ENCODE measurements around the gene VPS37B.
"Not testable (repeated sequence)": the region's sequence is repeated elsewhere in the genome, so short reads cannot be mapped to it uniquely, and the experiment has no call there.

Gene VPS37B

GRCh38 chr12:122903693-122904034 is 7.7 kb upstream of the VPS37B start:
- DNase-seq, result no peak

- DNase-seq, result no peak
Measured at GRCh38 chr12:122902854-122903692, 7.1 kb upstream of the VPS37B start.

GRCh38 chr12:122899887-122900286 is 4.0 kb upstream of the VPS37B start:
- DNase-seq, result no peak

- no peak for DNase-seq
Measured at GRCh38 chr12:122896662-122897061, 738 bp upstream of the VPS37B start.

- no peak for DNase-seq
Measured at GRCh38 chr12:122895320-122895703, 612 bp downstream of the VPS37B start.

- no peak for DNase-seq
Measured at GRCh38 chr12:122894193-122895121, 1.5 kb downstream of the VPS37B start.

GRCh38 chr12:122893208-122894153 is 2.4 kb downstream of the VPS37B start:
- DNase-seq, result no peak

- DNase-seq, result not testable (repeated sequence)
Measured at GRCh38 chr12:122892724-122893123, 3.2 kb downstream of the VPS37B start.

GRCh38 chr12:122891661-122892525 is 4.0 kb downstream of the VPS37B start:
- no peak for DNase-seq

- no peak for DNase-seq
Measured at GRCh38 chr12:122889761-122890520, 6.0 kb downstream of the VPS37B start.

- DNase-seq, result peak; percentile 62
Measured at GRCh38 chr12:122888232-122888752, 7.6 kb downstream of the VPS37B start.

GRCh38 chr12:122887819-122888212 is 8.1 kb downstream of the VPS37B start:
- no peak for DNase-seq

- DNase-seq, result no peak
Measured at GRCh38 chr12:122886851-122887818, 8.8 kb downstream of the VPS37B start.

- DNase-seq, result no peak
Measured at GRCh38 chr12:122886161-122886560, 9.8 kb downstream of the VPS37B start.

- DNase-seq, result no peak
Measured at GRCh38 chr12:122884860-122885259, 11.1 kb downstream of the VPS37B start.

- no peak for DNase-seq
Measured at GRCh38 chr12:122884091-122884826, 11.7 kb downstream of the VPS37B start.

- DNase-seq, result no peak
Measured at GRCh38 chr12:122882908-122883558, 12.9 kb downstream of the VPS37B start.

- DNase-seq, result no peak
Measured at GRCh38 chr12:122880668-122881067, 15.3 kb downstream of the VPS37B start.

Measured in activated T-cell treated with anti-CD3 and anti-CD28 coated beads, Interleukin-2, amount 50 U/mL, for 1 hour (primary cell).